PC-3 (cell line): ENCODE measurements around the gene TBX3. TPM values are rescaled to one million over a fixed set of nuclear protein-coding genes. Genes with fewer than 3 reads are reported as not detected.

Source experiments
- ATAC-seq: fragments of 200-7000 bp; cut with Tn5 transposase; 2 replicates; pipeline ENCODE4 v1.9.1; 2020; ENCODE audit warnings: mild to moderate bottlenecking, moderate library complexity
- BruUV-seq: library from RNA; stranded (reverse); fragments of 400-500 nt; replicated peaks from 2 replicates; lab custom pipeline; 2021; lab: Mats Ljungman, UMichigan
- CTCF ChIA-PET: fragments of 300-600 bp; sonication (Branson Sonifier 250); formaldehyde crosslinking; loops from one replicate; lab custom pipeline; 2022; ENCODE audit warnings: antibody characterized with exemption; lab: Charles Lee
- POLR2A ChIA-PET: fragments of 300-600 bp; sonication (Branson Sonifier 250); formaldehyde crosslinking; loops from one replicate; lab custom pipeline; 2022; ENCODE audit warnings: antibody characterized with exemption; ENCODE audit not compliant: unreplicated experiment; lab: Charles Lee
- DNase-seq: peaks from one replicate; pipeline ENCODE4 v3.0.0-alpha.2; 2015
- H2AFZ ChIP-seq: fragments of 300-600 bp; sonication (generic); 2 replicates; pipeline ENCODE4 v1.6.0; 2016; ENCODE audit warnings: antibody characterized with exemption, low read length
- H3F3A ChIP-seq: fragments of 300-600 bp; sonication (generic); one replicate; pipeline ENCODE4 v1.6.0; 2017; ENCODE audit warnings: antibody characterized with exemption, low read length, control low read depth, mild to moderate bottlenecking; ENCODE audit not compliant: unreplicated experiment
- H3K27ac ChIP-seq: fragments of 300-600 bp; sonication (generic); 2 replicates; pipeline ENCODE4 v1.5.1; 2016; ENCODE audit warnings: mild to moderate bottlenecking, low read length
- H3K27me3 ChIP-seq: fragments of 300-600 bp; sonication (generic); 2 replicates; pipeline ENCODE4 v1.6.1; 2016; ENCODE audit warnings: low read length, mixed read lengths
- H3K36me3 ChIP-seq: fragments of 300-600 bp; sonication (generic); 2 replicates; pipeline ENCODE4 v1.6.1; 2016; ENCODE audit warnings: low read depth, mixed run types, low read length, mixed read lengths
- H3K4me1 ChIP-seq: fragments of 300-600 bp; sonication (generic); 2 replicates; pipeline ENCODE4 v1.5.1; 2016; ENCODE audit warnings: low read length; ENCODE audit not compliant: insufficient read depth
- H3K4me2 ChIP-seq: fragments of 300-600 bp; sonication (generic); 2 replicates; pipeline ENCODE4 v1.6.0; 2016; ENCODE audit warnings: low read length
- H3K4me3 ChIP-seq: fragments of 300-600 bp; sonication (generic); 2 replicates; pipeline ENCODE4 v1.5.1; 2016; ENCODE audit warnings: mild to moderate bottlenecking, low read length, mixed read lengths
- H3K79me2 ChIP-seq: fragments of 300-600 bp; sonication (generic); 2 replicates; pipeline ENCODE4 v1.6.1; 2017; ENCODE audit warnings: low read length, mixed read lengths
- H3K9ac ChIP-seq: fragments of 300-600 bp; sonication (generic); 2 replicates; pipeline ENCODE4 v1.6.0; 2016; ENCODE audit warnings: mild to moderate bottlenecking, low read length
- H3K9me2 ChIP-seq: fragments of 300-600 bp; sonication (generic); replicated peaks from 2 replicates; pipeline ENCODE4 v1.6.1; 2016; ENCODE audit warnings: mixed run types, low read length, mixed read lengths
- H3K9me3 ChIP-seq: fragments of 300-600 bp; sonication (generic); 2 replicates; pipeline ENCODE4 v1.6.1; 2016; ENCODE audit warnings: low read length, mixed read lengths
- H4K20me1 ChIP-seq: fragments of 300-600 bp; sonication (generic); 2 replicates; pipeline ENCODE4 v1.6.1; 2016; ENCODE audit warnings: low read length, mixed read lengths
- CTCF ChIP-seq: fragments of 300-600 bp; sonication (generic); conservative IDR thresholded peaks from 2 replicates; pipeline ENCODE4 v1.5.1; 2017; ENCODE audit warnings: antibody characterized with exemption, low read depth, mild to moderate bottlenecking, low read length
- EZH2 ChIP-seq: fragments of 300-600 bp; sonication (generic); IDR thresholded peaks from one replicate; pipeline ENCODE4 v1.6.1; 2017; ENCODE audit warnings: antibody characterized with exemption, mild to moderate bottlenecking, low read length; ENCODE audit not compliant: unreplicated experiment
- EZH2phosphoT487 ChIP-seq: fragments of 300-600 bp; sonication (generic); IDR thresholded peaks from 2 replicates; pipeline ENCODE4 v1.6.1; 2018; ENCODE audit warnings: mild to moderate bottlenecking, antibody characterized with exemption, low read length, borderline replicate concordance
- intact Hi-C: fragments of 100-400 bp; cut with micrococcal nuclease; formaldehyde crosslinking; loops from 2 replicates; pipeline ENCODE4 v1.9.0; 2023
- total RNA-seq: library from RNA; depleted of rRNA; stranded (reverse); fragments of >200 nt; gene quantifications from 2 replicates; pipeline ENCODE4 v1.2.3, GENCODE V29; 2014

TBX3 gene
- total RNA-seq, 1 experiment from 2014 or later = 89.4 TPM

GRCh38 chr12:114697741-114698565, 14.0 kb upstream of the TBX3 start:
- DNase-seq = no peak
- ATAC-seq = no peak
- no peaks in the 10 kb centered on the region for H3K27me3 ChIP-seq
- no peak overlapping the region for H3K9ac ChIP-seq
- H3K36me3 ChIP-seq = no peaks in the 10 kb centered on the region
- H3K27ac ChIP-seq = no peak overlapping the region
- no peak overlapping the region for H3K4me3 ChIP-seq
- intact Hi-C loops = no loop called here
- peaks cover 14% of the 10 kb centered on the region for H3K4me1 ChIP-seq
- no peak for TF ChIP-seq CTCF
- TF ChIP-seq EZH2phosphoT487 = no peak
- TF ChIP-seq EZH2 = no peak
- no peak overlapping the region for H2AFZ ChIP-seq
- ChIA-PET CTCF (no interaction called here), POLR2A (no interaction called here)
- BruUV-seq = no TSS peak
- H3K4me2 ChIP-seq = no peak overlapping the region
- no peaks in the 10 kb centered on the region for H4K20me1 ChIP-seq
- no peaks in the 10 kb centered on the region for H3K9me2 ChIP-seq
- no peaks in the 10 kb centered on the region for H3K9me3 ChIP-seq
- H3K79me2 ChIP-seq = peaks cover 14% of the 10 kb centered on the region
- no peaks in the 10 kb centered on the region for H3F3A ChIP-seq

GRCh38 chr12:114697243-114697716, 13.3 kb upstream of the TBX3 start:
- Histone ChIP-seq H3K36me3 (no peaks in the 10 kb centered on the region), H3K9me3 (no peaks in the 10 kb centered on the region), H3K27me3 (no peaks in the 10 kb centered on the region), H3K9ac (no peak overlapping the region), H3F3A (no peaks in the 10 kb centered on the region), H2AFZ (no peak overlapping the region), H3K27ac (no peak overlapping the region), H3K9me2 (no peaks in the 10 kb centered on the region), H3K79me2 (peaks cover 16% of the 10 kb centered on the region), H3K4me2 (no peak overlapping the region), H3K4me1 (peaks cover 14% of the 10 kb centered on the region), H4K20me1 (no peaks in the 10 kb centered on the region), H3K4me3 (no peak overlapping the region)
- ChIA-PET POLR2A (no interaction called here), CTCF (no interaction called here)
- intact Hi-C loops = no loop called here
- DNase-seq (no peak), ATAC-seq (no peak)
- no TSS peak for BruUV-seq
- TF ChIP-seq EZH2phosphoT487 = no peak
- TF ChIP-seq EZH2 = no peak
- no peak for TF ChIP-seq CTCF
